GM12878 (cell line): ENCODE measurements around the gene GTF2H1. TPM values are rescaled to one million over a fixed set of nuclear protein-coding genes. Genes with fewer than 3 reads are reported as not detected.
A peak's percentile ranks its signal among the peaks of the same experiment; 100 is the strongest.

Source experiments
- ASH2L ChIP-seq: fragments of 300-600, 200-600 bp; sonication (generic); IDR thresholded peaks from 2 replicates; pipeline ENCODE4 v1.6.1; 2017; ENCODE audit warnings: low read depth, mild to moderate bottlenecking, borderline replicate concordance
- BHLHE40 ChIP-seq, 2 experiments: fragments of 450-650 bp in 1 of 2; IDR thresholded peaks; 2 replicates each; pipeline ENCODE4 v1.6.1; 2011 to 2017; ENCODE audit warnings: low read depth in 2 of 2, borderline replicate concordance in 1 of 2, improper control_type of control experiment in 1 of 2, low read length in 1 of 2, mild to moderate bottlenecking in 1 of 2
- BMI1 ChIP-seq: fragments of 450-650 bp; IDR thresholded peaks from 2 replicates; pipeline ENCODE4 v1.6.1; 2016; ENCODE audit warnings: mild to moderate bottlenecking, moderate library complexity, borderline replicate concordance
- CBFB ChIP-seq: IDR thresholded peaks from 2 replicates; pipeline ENCODE4 v1.6.1; 2016; ENCODE audit warnings: antibody characterized with exemption, low read depth
- DPF2 ChIP-seq: fragments of 450-650 bp; IDR thresholded peaks from 2 replicates; pipeline ENCODE4 v1.6.1; 2017; ENCODE audit warnings: mild to moderate bottlenecking
- GABPA ChIP-seq: IDR thresholded peaks from 2 replicates; pipeline ENCODE4 v1.6.1; 2014; ENCODE audit warnings: antibody characterized with exemption, low read depth, mild to moderate bottlenecking, inconsistent platforms
- HDGF ChIP-seq: fragments of 450-650 bp; IDR thresholded peaks from 2 replicates; pipeline ENCODE4 v1.6.1; 2016; ENCODE audit warnings: antibody characterized with exemption
- IRF4 ChIP-seq: IDR thresholded peaks from 2 replicates; pipeline ENCODE4 v1.6.1; 2011; ENCODE audit warnings: low read depth, low read length
- JUNB ChIP-seq: IDR thresholded peaks from 2 replicates; pipeline ENCODE4 v1.6.1; 2016; ENCODE audit warnings: antibody characterized with exemption, mild to moderate bottlenecking
- MXI1 ChIP-seq: fragments of 150-350 bp; IDR thresholded peaks from 2 replicates; pipeline ENCODE4 v1.6.1; 2011; ENCODE audit warnings: low read depth, mild to moderate bottlenecking, inconsistent platforms, low read length, improper control_type of control experiment
- MYB ChIP-seq: fragments of 150-350 bp; IDR thresholded peaks from 2 replicates; pipeline ENCODE4 v1.6.1; 2014; ENCODE audit warnings: mild to moderate bottlenecking, low read depth, low read length, borderline replicate concordance
- NR2C2 ChIP-seq: IDR thresholded peaks from 2 replicates; pipeline ENCODE4 v1.6.1; 2011; ENCODE audit warnings: borderline replicate concordance, low read depth; ENCODE audit not compliant: control insufficient read depth, insufficient read length
- NR2F1 ChIP-seq: fragments of 450-650 bp; conservative IDR thresholded peaks from 2 replicates; pipeline ENCODE4 v1.6.1; 2017; ENCODE audit warnings: mild to moderate bottlenecking
- PAX5 ChIP-seq: IDR thresholded peaks from 2 replicates; pipeline ENCODE4 v1.6.1; 2011; ENCODE audit warnings: low read depth, low read length, borderline replicate concordance
- POU2F2 ChIP-seq: IDR thresholded peaks from 3 replicates; pipeline ENCODE4 v1.6.1; 2011; ENCODE audit warnings: low read depth, mild to moderate bottlenecking, low read length, borderline replicate concordance
- SIX5 ChIP-seq: IDR thresholded peaks from 2 replicates; pipeline ENCODE4 v1.6.1; 2011; ENCODE audit warnings: mild to moderate bottlenecking, low read depth, low read length, moderate library complexity; ENCODE audit not compliant: severe bottlenecking
- SP1 ChIP-seq: IDR thresholded peaks from one replicate; pipeline ENCODE4 v1.6.1; 2011; ENCODE audit warnings: low read depth, low read length
- SPI1 ChIP-seq: IDR thresholded peaks from 2 replicates; pipeline ENCODE4 v1.6.1; 2011; ENCODE audit warnings: low read depth, mild to moderate bottlenecking, low read length, moderate library complexity, borderline replicate concordance; ENCODE audit not compliant: insufficient read depth
- TCF12 ChIP-seq: IDR thresholded peaks from 2 replicates; pipeline ENCODE4 v1.6.1; 2011; ENCODE audit warnings: low read depth, mild to moderate bottlenecking, low read length
- WRNIP1 ChIP-seq: IDR thresholded peaks from 2 replicates; pipeline ENCODE4 v1.6.1; 2011; ENCODE audit warnings: low read depth, low read length, improper control_type of control experiment, borderline replicate concordance
- YBX1 ChIP-seq: fragments of 450-650 bp; IDR thresholded peaks from 2 replicates; pipeline ENCODE4 v1.6.1; 2016; ENCODE audit warnings: antibody characterized with exemption
- polyA plus RNA-seq, 11 experiments: library from polyadenylated mRNA; depleted of rRNA in 4 of 11; unstranded in 6 of 11; stranded (reverse) in 5 of 11; fragments of >200 nt; fragmentation: Nextera tagmentation in 4 of 11; fragmentation: Illumina TruSeq in 1 of 11; extraction: Ambion mirVana in 4 of 11; extraction: Trizol in 1 of 11; gene quantifications; 1 replicate in 1 of 11; 2 replicates in 10 of 11; pipeline versions ENCODE4 v1.2.1 to v1.2.3, GENCODE V29; 2011 to 2016; ENCODE audit warnings: inconsistent platforms in 2 of 11, missing spikeins in 2 of 11, low read depth in 1 of 11
- total RNA-seq, 4 experiments: library from RNA; depleted of rRNA in 3 of 4; stranded (reverse); fragments of >200 nt in 3 of 4; fragmentation: Illumina TruSeq in 1 of 4; extraction: Trizol in 1 of 4; gene quantifications; 2 replicates each; pipeline versions ENCODE4 v1.2.1 to v1.2.3, GENCODE V29; 2013 to 2021
- TF ChIP-seq, protein P1 (sequence below): fragments of 450-650 bp; IDR thresholded peaks from 2 replicates; pipeline ENCODE4 v1.6.1; 2017; ENCODE audit warnings: mild to moderate bottlenecking, moderate library complexity
- TF ChIP-seq, protein P2 (sequence below): fragments of 450-650 bp; IDR thresholded peaks from 2 replicates; pipeline ENCODE4 v1.6.1; 2017; ENCODE audit warnings: low read depth, mild to moderate bottlenecking, moderate library complexity
- TF ChIP-seq, protein P3 (sequence below): fragments of 450-650 bp; IDR thresholded peaks from 2 replicates; pipeline ENCODE4 v1.6.1; 2017; ENCODE audit warnings: mild to moderate bottlenecking

The GTF2H1 gene
- total and polyA plus RNA-seq, 10 of the 15 experiments (the other 5 are each of a cell fraction or from before 2014, with no cell fraction given), result 36.7 to 68.8 (median 46.6) TPM

DNA sequence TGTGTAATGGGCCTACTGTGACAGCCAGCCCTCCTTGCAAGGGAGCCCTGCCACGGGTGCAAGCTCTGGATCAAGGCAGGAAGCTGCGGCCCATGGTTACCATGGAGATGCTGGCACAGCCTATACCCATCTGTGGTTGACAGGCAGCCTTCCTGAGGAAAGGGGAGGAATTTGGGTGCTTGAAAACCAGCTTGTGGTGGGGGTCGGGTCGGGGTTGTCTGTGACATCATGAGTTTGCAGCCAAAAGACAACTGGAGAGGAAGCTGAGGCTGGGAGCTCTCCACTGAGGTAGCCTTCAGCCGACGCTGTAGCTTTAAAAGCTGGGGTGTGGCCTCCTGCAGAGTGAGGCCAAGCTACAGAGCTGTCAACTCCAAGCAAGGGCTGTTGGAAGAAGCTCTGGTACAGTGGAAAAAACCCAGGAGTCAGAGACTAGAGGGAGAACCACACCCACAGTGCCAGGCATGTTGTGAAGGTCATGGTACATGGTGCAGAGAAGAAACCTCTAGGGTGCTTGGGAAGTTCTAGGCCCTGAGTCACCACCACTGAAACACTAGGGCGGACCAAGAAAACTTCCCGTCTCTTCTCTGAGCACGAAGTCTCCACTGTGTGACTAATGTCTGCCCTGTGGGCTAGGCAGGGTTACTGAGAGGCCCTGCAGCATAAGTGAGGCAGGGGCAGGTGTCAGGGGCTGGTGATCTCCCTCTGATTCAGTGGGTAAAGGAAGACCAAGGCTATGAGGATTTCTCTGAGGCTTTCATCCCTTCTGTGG is 61.2 kb downstream of the GTF2H1 start (continued):
- TF ChIP-seq, protein P1, sequence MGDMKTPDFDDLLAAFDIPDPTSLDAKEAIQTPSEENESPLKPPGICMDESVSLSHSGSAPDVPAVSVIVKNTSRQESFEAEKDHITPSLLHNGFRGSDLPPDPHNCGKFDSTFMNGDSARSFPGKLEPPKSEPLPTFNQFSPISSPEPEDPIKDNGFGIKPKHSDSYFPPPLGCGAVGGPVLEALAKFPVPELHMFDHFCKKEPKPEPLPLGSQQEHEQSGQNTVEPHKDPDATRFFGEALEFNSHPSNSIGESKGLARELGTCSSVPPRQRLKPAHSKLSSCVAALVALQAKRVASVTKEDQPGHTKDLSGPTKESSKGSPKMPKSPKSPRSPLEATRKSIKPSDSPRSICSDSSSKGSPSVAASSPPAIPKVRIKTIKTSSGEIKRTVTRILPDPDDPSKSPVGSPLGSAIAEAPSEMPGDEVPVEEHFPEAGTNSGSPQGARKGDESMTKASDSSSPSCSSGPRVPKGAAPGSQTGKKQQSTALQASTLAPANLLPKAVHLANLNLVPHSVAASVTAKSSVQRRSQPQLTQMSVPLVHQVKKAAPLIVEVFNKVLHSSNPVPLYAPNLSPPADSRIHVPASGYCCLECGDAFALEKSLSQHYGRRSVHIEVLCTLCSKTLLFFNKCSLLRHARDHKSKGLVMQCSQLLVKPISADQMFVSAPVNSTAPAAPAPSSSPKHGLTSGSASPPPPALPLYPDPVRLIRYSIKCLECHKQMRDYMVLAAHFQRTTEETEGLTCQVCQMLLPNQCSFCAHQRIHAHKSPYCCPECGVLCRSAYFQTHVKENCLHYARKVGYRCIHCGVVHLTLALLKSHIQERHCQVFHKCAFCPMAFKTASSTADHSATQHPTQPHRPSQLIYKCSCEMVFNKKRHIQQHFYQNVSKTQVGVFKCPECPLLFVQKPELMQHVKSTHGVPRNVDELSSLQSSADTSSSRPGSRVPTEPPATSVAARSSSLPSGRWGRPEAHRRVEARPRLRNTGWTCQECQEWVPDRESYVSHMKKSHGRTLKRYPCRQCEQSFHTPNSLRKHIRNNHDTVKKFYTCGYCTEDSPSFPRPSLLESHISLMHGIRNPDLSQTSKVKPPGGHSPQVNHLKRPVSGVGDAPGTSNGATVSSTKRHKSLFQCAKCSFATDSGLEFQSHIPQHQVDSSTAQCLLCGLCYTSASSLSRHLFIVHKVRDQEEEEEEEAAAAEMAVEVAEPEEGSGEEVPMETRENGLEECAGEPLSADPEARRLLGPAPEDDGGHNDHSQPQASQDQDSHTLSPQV, result peak; percentile 38; the same call in 1 of the 2 replicates
- TF ChIP-seq BHLHE40 (IDR thresholded peaks at IDR 0.05; ENCODE audit: borderline replicate concordance in 1 of 2, low read depth in 2 of 2, low read length in 1 of 2), result peak in 1 of 2 experiments; percentile 40; a peak in 2 of 4 replicates
- peak; percentile 70; the same call in 1 of the 2 replicates for TF ChIP-seq BMI1
- TF ChIP-seq NR2C2, result no peak
- TF ChIP-seq DPF2, result no peak; the same call in none of the 2 replicates
- no peak for TF ChIP-seq GABPA
- TF ChIP-seq TCF12, result peak; percentile 32; the same call in 1 of the 2 replicates
- no peak for TF ChIP-seq SP1
- TF ChIP-seq, protein P2, sequence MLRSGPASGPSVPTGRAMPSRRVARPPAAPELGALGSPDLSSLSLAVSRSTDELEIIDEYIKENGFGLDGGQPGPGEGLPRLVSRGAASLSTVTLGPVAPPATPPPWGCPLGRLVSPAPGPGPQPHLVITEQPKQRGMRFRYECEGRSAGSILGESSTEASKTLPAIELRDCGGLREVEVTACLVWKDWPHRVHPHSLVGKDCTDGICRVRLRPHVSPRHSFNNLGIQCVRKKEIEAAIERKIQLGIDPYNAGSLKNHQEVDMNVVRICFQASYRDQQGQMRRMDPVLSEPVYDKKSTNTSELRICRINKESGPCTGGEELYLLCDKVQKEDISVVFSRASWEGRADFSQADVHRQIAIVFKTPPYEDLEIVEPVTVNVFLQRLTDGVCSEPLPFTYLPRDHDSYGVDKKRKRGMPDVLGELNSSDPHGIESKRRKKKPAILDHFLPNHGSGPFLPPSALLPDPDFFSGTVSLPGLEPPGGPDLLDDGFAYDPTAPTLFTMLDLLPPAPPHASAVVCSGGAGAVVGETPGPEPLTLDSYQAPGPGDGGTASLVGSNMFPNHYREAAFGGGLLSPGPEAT, result peak; percentile 41
- TF ChIP-seq MYB, result no peak
- no peak for TF ChIP-seq ASH2L
- TF ChIP-seq WRNIP1, result no peak
- peak; percentile 32; the same call in 1 of the 2 replicates for TF ChIP-seq CBFB
- peak; percentile 60 for TF ChIP-seq NR2F1
- TF ChIP-seq HDGF, result no peak
- TF ChIP-seq IRF4, result 0 out of 2 replicates have a peak, but pooled peaks have one; percentile 22
- TF ChIP-seq JUNB, result peak; percentile 81
- TF ChIP-seq PAX5, result no peak; the same call in 1 of the 2 replicates
- TF ChIP-seq POU2F2, result 0 out of 3 replicates have a peak, but pooled peaks have one; percentile 49
- TF ChIP-seq SIX5, result no peak
- peak; percentile 16; the same call in 1 of the 2 replicates for TF ChIP-seq SPI1
- TF ChIP-seq, protein P3, sequence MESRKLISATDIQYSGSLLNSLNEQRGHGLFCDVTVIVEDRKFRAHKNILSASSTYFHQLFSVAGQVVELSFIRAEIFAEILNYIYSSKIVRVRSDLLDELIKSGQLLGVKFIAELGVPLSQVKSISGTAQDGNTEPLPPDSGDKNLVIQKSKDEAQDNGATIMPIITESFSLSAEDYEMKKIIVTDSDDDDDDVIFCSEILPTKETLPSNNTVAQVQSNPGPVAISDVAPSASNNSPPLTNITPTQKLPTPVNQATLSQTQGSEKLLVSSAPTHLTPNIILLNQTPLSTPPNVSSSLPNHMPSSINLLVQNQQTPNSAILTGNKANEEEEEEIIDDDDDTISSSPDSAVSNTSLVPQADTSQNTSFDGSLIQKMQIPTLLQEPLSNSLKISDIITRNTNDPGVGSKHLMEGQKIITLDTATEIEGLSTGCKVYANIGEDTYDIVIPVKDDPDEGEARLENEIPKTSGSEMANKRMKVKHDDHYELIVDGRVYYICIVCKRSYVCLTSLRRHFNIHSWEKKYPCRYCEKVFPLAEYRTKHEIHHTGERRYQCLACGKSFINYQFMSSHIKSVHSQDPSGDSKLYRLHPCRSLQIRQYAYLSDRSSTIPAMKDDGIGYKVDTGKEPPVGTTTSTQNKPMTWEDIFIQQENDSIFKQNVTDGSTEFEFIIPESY, result no peak
- TF ChIP-seq YBX1, result no peak
- TF ChIP-seq MXI1, result peak; percentile 10; the same call in 1 of the 2 replicates
